KMS-11 (cell line): ENCODE results near the gene RFC5.
A peak's percentile ranks its signal among the peaks of the same experiment; 100 is the strongest.

ENCODE experiments used
- H2AFZ ChIP-seq: fragments of 200-600 bp; sonication (generic); 2 replicates; pipeline ENCODE4 v1.6.1; 2016; ENCODE audit warnings: antibody characterized with exemption, mixed run types, low read depth
- H3K27ac ChIP-seq: fragments of 200-600 bp; sonication (generic); 2 replicates; pipeline ENCODE4 v1.6.1; 2016; ENCODE audit warnings: mild to moderate bottlenecking, mixed run types
- H3K27me3 ChIP-seq: fragments of 200-600 bp; sonication (generic); 2 replicates; pipeline ENCODE4 v1.6.1; 2017; ENCODE audit warnings: mild to moderate bottlenecking, low read depth, mixed run types, moderate library complexity; ENCODE audit not compliant: insufficient read depth
- H3K36me3 ChIP-seq: fragments of 200-600 bp; sonication (generic); 2 replicates; pipeline ENCODE4 v1.6.1; 2017; ENCODE audit warnings: mild to moderate bottlenecking, mixed run types; ENCODE audit not compliant: insufficient read depth
- H3K4me1 ChIP-seq: fragments of 200-600 bp; sonication (generic); 2 replicates; pipeline ENCODE4 v1.6.1; 2016; ENCODE audit warnings: mild to moderate bottlenecking, low read depth, mixed run types; ENCODE audit not compliant: poor library complexity, severe bottlenecking
- H3K4me2 ChIP-seq: fragments of 200-600 bp; sonication (generic); 2 replicates; pipeline ENCODE4 v1.7.0; 2016; ENCODE audit warnings: mild to moderate bottlenecking, mixed run types
- H3K4me3 ChIP-seq: fragments of 200-600 bp; sonication (generic); IDR thresholded peaks from 2 replicates; pipeline ENCODE4 v1.6.1; 2017; ENCODE audit warnings: low read depth, low read length, mixed read lengths; ENCODE audit not compliant: insufficient read depth
- H3K79me2 ChIP-seq: fragments of 200-600 bp; sonication (generic); 2 replicates; pipeline ENCODE4 v1.6.1; 2016; ENCODE audit warnings: low read depth, mixed run types; ENCODE audit not compliant: insufficient read depth
- H3K9ac ChIP-seq: fragments of 200-600 bp; sonication (generic); 2 replicates; pipeline ENCODE4 v1.6.1; 2016; ENCODE audit warnings: mild to moderate bottlenecking, mixed run types
- H4K20me1 ChIP-seq: fragments of 200-600 bp; sonication (generic); 2 replicates; pipeline ENCODE4 v1.6.1; 2016; ENCODE audit warnings: mild to moderate bottlenecking, mixed run types; ENCODE audit not compliant: insufficient read depth
- CTCF ChIP-seq: fragments of 200-600 bp; sonication (generic); conservative IDR thresholded peaks from 2 replicates; pipeline ENCODE4 v1.6.1; 2017; ENCODE audit warnings: low read depth, mild to moderate bottlenecking, antibody characterized with exemption, low read length, moderate library complexity, mixed read lengths

Gene RFC5

GRCh38 chr12:118016424-118017264 lies at the start of gene RFC5:
Gene RFC5 (plus strand): TSS chr12:118016703. CDS start chr12:118016828, 125 bp downstream.
- peak within 1 kb of the TSS; percentile 68 for H3K4me2 ChIP-seq
- peak within 1 kb of the TSS; percentile 49; the same call in 1 of the 2 replicates for H2AFZ ChIP-seq
- H3K27me3 ChIP-seq: no peaks in the 10 kb centered on the region
- no peak for TF ChIP-seq CTCF
- peaks cover 15% of the 10 kb centered on the region for H3K79me2 ChIP-seq
- peaks cover 17% of the 10 kb centered on the region for H3K4me1 ChIP-seq
- no peak within 1 kb of the TSS for H3K4me3 ChIP-seq
- H3K27ac ChIP-seq: peak within 1 kb of the TSS; percentile 36; the same call in 1 of the 2 replicates
- no peaks in the 10 kb centered on the region for H4K20me1 ChIP-seq
- H3K36me3 ChIP-seq: no peaks in the 10 kb centered on the region
- H3K9ac ChIP-seq: peak within 1 kb of the TSS; percentile 79

GRCh38 chr12:117967043-117967442 lies 49.5 kb upstream of the RFC5 start:
- no peak for TF ChIP-seq CTCF
- Histone ChIP-seq H4K20me1 (no peaks in the 10 kb centered on the region), H2AFZ (no peak overlapping the region), H3K4me2 (no peak overlapping the region), H3K4me1 (no peaks in the 10 kb centered on the region), H3K4me3 (no peak overlapping the region), H3K27ac (no peak overlapping the region), H3K9ac (no peak overlapping the region), H3K27me3 (no peaks in the 10 kb centered on the region), H3K36me3 (no peaks in the 10 kb centered on the region), H3K79me2 (no peaks in the 10 kb centered on the region)

GRCh38 chr12:117967512-117967911 lies 49.0 kb upstream of the RFC5 start:
- no peak overlapping the region for H3K27ac ChIP-seq
- H2AFZ ChIP-seq: no peak overlapping the region
- no peak overlapping the region for H3K9ac ChIP-seq
- no peaks in the 10 kb centered on the region for H3K79me2 ChIP-seq
- H3K4me2 ChIP-seq: no peak overlapping the region
- H3K4me3 ChIP-seq: no peak overlapping the region
- TF ChIP-seq CTCF: no peak
- no peaks in the 10 kb centered on the region for H4K20me1 ChIP-seq
- no peaks in the 10 kb centered on the region for H3K36me3 ChIP-seq
- H3K4me1 ChIP-seq: no peaks in the 10 kb centered on the region
- no peaks in the 10 kb centered on the region for H3K27me3 ChIP-seq

GRCh38 chr12:117968151-117968789 lies 48.2 kb upstream of the RFC5 start:
- no peaks in the 10 kb centered on the region for H3K27me3 ChIP-seq
- no peak overlapping the region for H3K4me3 ChIP-seq
- peak overlapping the region; percentile 25; the same call in 1 of the 2 replicates for H3K4me2 ChIP-seq
- no peaks in the 10 kb centered on the region for H4K20me1 ChIP-seq
- H3K79me2 ChIP-seq: no peaks in the 10 kb centered on the region
- peak overlapping the region; percentile 73 for H2AFZ ChIP-seq
- H3K4me1 ChIP-seq: no peaks in the 10 kb centered on the region
- peak overlapping the region; percentile 44; the same call in 1 of the 2 replicates for H3K9ac ChIP-seq
- H3K36me3 ChIP-seq: no peaks in the 10 kb centered on the region
- peak overlapping the region; percentile 18; the same call in 1 of the 2 replicates for H3K27ac ChIP-seq
- TF ChIP-seq CTCF: no peak
